ENCODE measurements around the gene RNH1.
A peak's percentile ranks its signal among the peaks of the same experiment; 100 is the strongest.
"Not testable (repeated sequence)": the region's sequence is repeated elsewhere in the genome, so short reads cannot be mapped to it uniquely, and the experiment has no call there.

The RNH1 gene

GRCh38 chr11:473962-474785, 32.9 kb downstream of the RNH1 start:
- no peak for DNase-seq

GRCh38 chr11:473415-473814, 33.6 kb downstream of the RNH1 start:
- no peak for DNase-seq

GRCh38 chr11:472816-473215, 34.2 kb downstream of the RNH1 start:
- no peak for DNase-seq

- DNase-seq, result no peak
Observed at GRCh38 chr11:472272-472671, 34.8 kb downstream of the RNH1 start.

- DNase-seq, result no peak
Observed at GRCh38 chr11:471468-472145, 35.4 kb downstream of the RNH1 start.

GRCh38 chr11:469684-470560, 37.1 kb downstream of the RNH1 start:
- DNase-seq, result no peak

GRCh38 chr11:469026-469683, 37.9 kb downstream of the RNH1 start:
- DNase-seq, result not testable (repeated sequence)

GRCh38 chr11:468493-468892, 38.5 kb downstream of the RNH1 start:
- DNase-seq, result no peak

GRCh38 chr11:468036-468435, 39.0 kb downstream of the RNH1 start:
- DNase-seq, result no peak

GRCh38 chr11:465896-466530, 41.0 kb downstream of the RNH1 start:
- no peak for DNase-seq

- DNase-seq, result no peak
Observed at GRCh38 chr11:464316-464715, 42.7 kb downstream of the RNH1 start.

GRCh38 chr11:462107-462890, 44.7 kb downstream of the RNH1 start:
- DNase-seq, result no peak

GRCh38 chr11:461626-462025, 45.4 kb downstream of the RNH1 start:
- no peak for DNase-seq

GRCh38 chr11:460331-461199, 46.5 kb downstream of the RNH1 start:
- peak; percentile 69 for DNase-seq

GRCh38 chr11:459511-460220, 47.4 kb downstream of the RNH1 start:
- no peak for DNase-seq

GRCh38 chr11:457111-457760, 49.8 kb downstream of the RNH1 start:
- no peak for DNase-seq

GRCh38 chr11:456533-456932, 50.5 kb downstream of the RNH1 start:
- DNase-seq, result no peak

GRCh38 chr11:455566-456147, 51.4 kb downstream of the RNH1 start:
- DNase-seq, result no peak

Measured in hematopoietic multipotent progenitor cell treated with erythropoietin and hydrocortisone succinate and interleukin-3 and kit ligand, for 8 days (in vitro differentiated cells).